Common myeloid progenitor, CD34-positive (primary cell): ENCODE data around the gene PTPRN2.
"Not testable (repeated sequence)": the region's sequence is repeated elsewhere in the genome, so short reads cannot be mapped to it uniquely, and the experiment has no call there.

Experiments used
- CTCF ChIA-PET: fragments of 350-600 bp; sonication (Branson Sonifier 250); formaldehyde crosslinking; loops from one replicate; lab custom pipeline; 2021; ENCODE audit warnings: antibody characterized with exemption; lab: Charles Lee
- POLR2A ChIA-PET: fragments of 350-600 bp; sonication (Branson Sonifier 250); formaldehyde crosslinking; loops from one replicate; lab custom pipeline; 2021; ENCODE audit warnings: antibody characterized with exemption; lab: Charles Lee
- DNase-seq, 3 donors: peaks; one replicate each; pipeline versions ENCODE4 v3.0.0 to v3.0.0-alpha.2; 2013
- H3K27ac ChIP-seq, 2 experiments: 1 replicate in 1 of 2; 2 replicates in 1 of 2; pipeline ENCODE4 v1.7.0; 2013; ENCODE audit warnings: inconsistent platforms in 2 of 2, low read length in 2 of 2, mild to moderate bottlenecking in 2 of 2, low read depth in 1 of 2, moderate library complexity in 1 of 2; ENCODE audit not compliant: severe bottlenecking in 2 of 2, insufficient read depth in 1 of 2, poor library complexity in 1 of 2
- H3K27me3 ChIP-seq, 5 experiments: replicated peaks in 2 of 5; 1 replicate in 3 of 5; 2 replicates in 2 of 5; pipeline versions ENCODE4 v1.6.1 to v1.7.0; 2013; ENCODE audit warnings: low read length in 4 of 5, mild to moderate bottlenecking in 2 of 5, moderate library complexity in 2 of 5, inconsistent platforms in 1 of 5; ENCODE audit not compliant: insufficient read depth in 5 of 5, control insufficient read depth in 4 of 5
- H3K36me3 ChIP-seq, 4 experiments: 1 replicate in 2 of 4; 2 replicates in 2 of 4; pipeline versions ENCODE4 v1.6.1 to v1.7.0; 2013; ENCODE audit warnings: low read length in 3 of 4, control low read depth in 1 of 4, mild to moderate bottlenecking in 1 of 4; ENCODE audit not compliant: control insufficient read depth in 4 of 4, insufficient read depth in 4 of 4
- H3K4me1 ChIP-seq, 4 experiments: 1 replicate in 3 of 4; 2 replicates in 1 of 4; pipeline versions ENCODE4 v1.6.1 to v1.7.1; 2013; ENCODE audit warnings: low read length in 3 of 4, mild to moderate bottlenecking in 3 of 4, control low read depth in 1 of 4, inconsistent platforms in 1 of 4, moderate library complexity in 1 of 4; ENCODE audit not compliant: control insufficient read depth in 4 of 4, insufficient read depth in 4 of 4; ENCODE audit errors: control extremely low read depth in 1 of 4
- H3K4me3 ChIP-seq, 7 experiments: 1 replicate in 4 of 7; 2 replicates in 3 of 7; pipeline versions ENCODE4 v1.5.1 to v1.7.0; 2013; ENCODE audit warnings: mild to moderate bottlenecking in 7 of 7, low read length in 6 of 7, moderate library complexity in 6 of 7, inconsistent platforms in 2 of 7, low read depth in 2 of 7, control low read depth in 1 of 7; ENCODE audit not compliant: insufficient read depth in 4 of 7, control insufficient read depth in 1 of 7; ENCODE audit errors: extremely low read depth in 1 of 7
- H3K9me3 ChIP-seq, 5 experiments: 1 replicate in 4 of 5; 2 replicates in 1 of 5; pipeline versions ENCODE4 v1.6.1 to v1.7.1; 2013; ENCODE audit warnings: low read length in 4 of 5, mild to moderate bottlenecking in 2 of 5, inconsistent platforms in 1 of 5, low read depth in 1 of 5, moderate library complexity in 1 of 5; ENCODE audit not compliant: control insufficient read depth in 4 of 5, insufficient read depth in 2 of 5; ENCODE audit errors: control extremely low read depth in 1 of 5
- WGBS: methylation state at CpG from one replicate; pipeline ENCODE4 v1.1.5; 2013; ENCODE audit not compliant: insufficient coverage; 5-methylcytosine and 5-hydroxymethylcytosine counted together

Gene PTPRN2

DNA sequence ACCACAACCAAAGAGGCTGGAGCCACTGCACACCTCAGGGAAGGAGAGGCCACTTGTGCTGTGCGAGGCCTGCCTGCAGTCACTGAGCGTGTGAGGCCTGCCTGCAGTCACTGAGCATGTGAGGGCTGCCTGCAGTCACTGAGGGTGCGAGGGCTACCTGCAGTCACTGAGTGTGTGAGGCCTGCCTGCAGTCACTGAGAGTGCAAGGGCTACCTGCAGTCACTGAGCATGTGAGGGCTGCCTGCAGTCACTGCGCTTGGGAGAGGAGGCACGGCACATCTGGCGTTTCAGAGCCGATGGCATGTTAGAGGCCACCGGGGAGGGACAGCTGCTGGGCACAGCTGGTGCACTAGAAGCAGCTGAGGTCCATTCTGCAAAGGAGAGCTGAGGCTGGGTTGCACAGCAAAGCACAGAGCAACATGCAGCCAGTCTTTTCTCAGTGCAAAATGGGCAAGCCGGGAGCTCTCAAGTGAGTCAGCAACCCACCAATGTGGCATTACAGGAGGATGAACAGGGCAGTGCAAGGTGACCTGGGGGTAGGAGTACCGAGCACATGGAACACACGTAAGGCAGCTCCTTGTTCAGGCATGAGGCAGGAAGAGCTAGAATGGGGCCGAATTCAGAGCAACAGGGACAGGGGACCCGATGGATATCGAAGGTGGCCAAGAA lies 540.1 kb downstream of the PTPRN2 start:
- no peaks in the 10 kb centered on the region for H3K36me3 ChIP-seq
- WGBS = 88% methylated on average over 14 of the region's 14 CpGs
- no peaks in the 10 kb centered on the region for H3K27me3 ChIP-seq
- H3K9me3 ChIP-seq = no peaks in the 10 kb centered on the region
- CTCF ChIA-PET = no interaction called here
- no peak for DNase-seq
- POLR2A ChIA-PET = no interaction called here
- no peaks in the 10 kb centered on the region for H3K4me1 ChIP-seq
- no peak overlapping the region for H3K27ac ChIP-seq
- H3K4me3 ChIP-seq = no peak overlapping the region

DNA sequence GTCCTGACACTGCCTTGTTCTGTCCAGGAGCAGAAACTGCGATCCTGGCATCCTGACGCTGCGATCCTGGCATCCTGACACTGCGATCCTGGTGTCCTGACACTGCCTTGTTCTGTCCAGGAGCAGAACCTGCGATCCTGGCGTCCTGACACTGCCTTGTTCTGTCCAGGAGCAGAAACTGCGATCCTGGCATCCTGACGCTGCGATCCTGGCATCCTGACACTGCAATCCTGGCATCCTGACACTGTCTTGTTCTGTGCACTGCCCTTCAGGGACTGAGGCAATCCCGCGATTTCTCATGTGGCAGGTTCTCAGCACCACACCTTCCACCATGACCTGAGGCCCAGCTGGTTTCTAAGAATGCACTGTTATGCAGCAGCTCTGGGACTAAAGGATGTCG lies 541.4 kb downstream of the PTPRN2 start:
- CTCF ChIA-PET, H3K27ac ChIP-seq, POLR2A ChIA-PET, H3K9me3 ChIP-seq, H3K27me3 ChIP-seq, H3K4me1 ChIP-seq, H3K4me3 ChIP-seq, DNase-seq, H3K36me3 ChIP-seq: not testable (repeated sequence)
- WGBS = 89% methylated on average over 12 of the region's 12 CpGs

DNA sequence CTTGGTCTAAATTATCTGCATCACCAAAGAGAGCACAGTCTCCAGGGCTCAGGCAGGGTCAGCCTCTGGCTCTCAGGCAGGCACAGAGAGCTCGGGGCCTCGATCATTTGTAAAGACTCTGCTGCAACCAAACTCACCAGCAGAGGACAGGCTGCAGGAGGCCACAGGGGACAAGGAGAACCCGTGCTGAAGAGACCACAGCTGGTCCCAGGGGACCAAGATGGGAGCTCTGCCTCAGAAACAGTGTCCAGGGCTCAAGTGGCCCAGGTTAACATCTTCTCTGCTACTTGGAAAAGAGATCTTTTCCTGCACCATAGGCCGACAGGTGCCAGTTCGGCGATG lies 543.2 kb downstream of the PTPRN2 start:
- H3K9me3 ChIP-seq = peaks cover 0 to 5% (median 2%) of the 10 kb centered on the region in 5 experiments
- H3K4me3 ChIP-seq = no peak overlapping the region
- CTCF ChIA-PET = no interaction called here
- WGBS = 78% methylated on average over 6 of the region's 6 CpGs
- H3K27me3 ChIP-seq = no peaks in the 10 kb centered on the region
- H3K27ac ChIP-seq = no peak overlapping the region
- no peaks in the 10 kb centered on the region for H3K36me3 ChIP-seq
- no peaks in the 10 kb centered on the region for H3K4me1 ChIP-seq
- DNase-seq = no peak
- POLR2A ChIA-PET = no interaction called here

DNA sequence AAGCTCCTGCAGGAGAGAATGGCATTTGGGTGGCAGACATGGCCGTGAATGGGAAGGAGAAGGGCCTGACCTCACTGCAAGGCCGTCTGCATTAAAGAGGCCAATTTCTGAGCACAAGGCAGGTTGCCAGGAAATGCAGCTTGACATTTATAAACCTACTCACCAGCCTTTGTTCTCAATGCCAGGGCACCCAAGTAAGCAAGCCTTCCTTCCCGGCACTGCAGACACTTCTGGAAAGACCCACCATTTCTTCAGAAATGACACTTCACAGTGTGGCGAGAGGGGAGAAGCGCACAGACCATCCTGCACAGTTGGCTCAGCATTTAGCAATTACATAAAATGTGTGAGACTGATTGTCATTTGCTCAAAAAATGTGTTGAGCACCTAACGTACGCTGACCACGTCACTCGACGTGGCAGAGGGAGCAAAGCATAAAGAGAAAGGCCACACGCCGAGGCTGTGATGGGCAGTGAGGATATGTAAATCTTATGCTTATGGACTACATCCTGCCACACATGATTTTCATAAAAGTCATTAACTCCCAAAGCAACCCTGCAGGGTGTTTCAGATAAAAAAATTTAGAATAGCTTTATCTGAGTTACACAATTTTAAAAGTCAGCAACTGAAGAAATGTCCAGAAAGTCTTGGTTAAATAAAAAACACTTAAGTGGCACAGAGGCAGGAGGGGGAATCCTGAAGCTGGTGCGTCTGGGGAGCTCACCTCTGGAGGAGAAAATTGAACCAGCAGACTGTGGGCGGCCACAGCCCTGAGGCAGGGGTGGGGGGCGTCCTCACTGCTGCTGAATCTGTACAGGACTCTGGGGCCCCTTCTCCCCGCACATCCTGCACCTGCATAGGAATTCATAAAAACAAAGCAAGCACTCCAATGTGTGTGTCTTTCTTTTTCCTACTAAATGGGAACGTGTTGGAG lies 543.8 kb downstream of the PTPRN2 start:
- Histone ChIP-seq H3K4me1 (no peaks in the 10 kb centered on the region), H3K27me3 (no peaks in the 10 kb centered on the region), H3K9me3 (peaks cover 2 to 11% (median 5%) of the 10 kb centered on the region in 5 experiments), H3K36me3 (no peaks in the 10 kb centered on the region), H3K4me3 (no peak overlapping the region), H3K27ac (no peak overlapping the region)
- no peak for DNase-seq
- ChIA-PET POLR2A (no interaction called here), CTCF (no interaction called here)
- 91% methylated on average over 10 of the region's 17 CpGs for WGBS

DNA sequence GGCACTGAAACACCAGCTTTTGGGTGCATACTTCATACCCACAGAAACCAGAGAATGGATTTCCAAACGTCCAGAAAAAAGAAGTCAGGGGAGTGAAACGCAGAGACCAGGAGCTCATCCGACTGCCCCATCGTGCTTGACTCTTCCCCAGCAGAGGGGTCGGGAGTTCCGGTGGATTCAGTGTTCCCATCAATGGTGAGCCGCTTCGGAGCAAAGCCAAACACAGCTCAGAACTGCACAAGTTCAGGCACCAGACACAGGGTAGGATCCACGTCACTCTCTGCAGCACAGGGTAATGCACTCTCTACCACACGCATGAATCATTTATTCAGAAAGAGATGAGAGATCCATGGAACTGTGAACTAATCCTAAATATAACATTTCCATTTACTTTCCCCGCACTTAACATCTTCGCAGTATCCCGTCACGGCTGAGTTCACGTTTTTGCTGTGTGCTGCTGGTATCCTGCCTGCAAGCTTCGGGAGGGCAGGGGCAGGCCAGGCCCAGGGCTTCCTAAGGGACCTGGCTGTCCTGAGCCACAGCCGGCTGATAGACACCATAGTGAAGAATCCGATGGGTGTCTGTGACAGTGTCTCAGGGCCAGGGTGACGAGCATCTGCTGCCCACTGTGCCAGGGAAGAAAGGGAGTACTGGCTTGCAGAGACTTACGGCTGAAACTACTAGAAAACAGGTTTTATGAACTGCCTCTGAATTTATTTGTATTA lies 545.3 kb downstream of the PTPRN2 start:
- CTCF ChIA-PET = no interaction called here
- Histone ChIP-seq H3K36me3 (no peaks in the 10 kb centered on the region), H3K4me3 (no peak overlapping the region), H3K9me3 (peaks cover 2 to 13% (median 5%) of the 10 kb centered on the region in 5 experiments), H3K4me1 (no peaks in the 10 kb centered on the region), H3K27me3 (no peaks in the 10 kb centered on the region), H3K27ac (no peak overlapping the region)
- POLR2A ChIA-PET = no interaction called here
- WGBS = 93% methylated on average over 19 of the region's 20 CpGs
- DNase-seq = no peak

DNA sequence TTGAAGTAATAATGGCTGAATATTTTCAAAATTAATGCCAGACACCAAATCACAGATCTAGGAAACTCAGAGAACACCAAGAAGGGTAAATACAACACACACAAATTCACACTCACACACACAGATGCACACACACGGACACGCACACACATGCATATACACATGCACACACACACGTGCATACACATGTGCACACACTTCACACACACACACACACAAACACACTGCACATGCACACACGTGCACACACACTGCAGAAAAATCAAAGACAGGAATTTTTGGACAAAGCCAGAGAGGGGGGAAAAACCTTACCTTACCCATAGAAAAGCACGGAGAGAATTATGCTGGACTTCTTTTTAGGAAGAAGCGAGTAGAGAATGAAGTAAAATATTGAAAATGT lies 547.4 kb downstream of the PTPRN2 start:
- H3K4me1 ChIP-seq = no peaks in the 10 kb centered on the region
- no peaks in the 10 kb centered on the region for H3K27me3 ChIP-seq
- no peak overlapping the region for H3K4me3 ChIP-seq
- no peak overlapping the region for H3K27ac ChIP-seq
- POLR2A ChIA-PET = no interaction called here
- CTCF ChIA-PET = no interaction called here
- WGBS = 94% methylated on average over 3 of the region's 6 CpGs
- H3K9me3 ChIP-seq = peaks cover 2 to 13% (median 5%) of the 10 kb centered on the region in 5 experiments
- H3K36me3 ChIP-seq = no peaks in the 10 kb centered on the region
- no peak for DNase-seq

DNA sequence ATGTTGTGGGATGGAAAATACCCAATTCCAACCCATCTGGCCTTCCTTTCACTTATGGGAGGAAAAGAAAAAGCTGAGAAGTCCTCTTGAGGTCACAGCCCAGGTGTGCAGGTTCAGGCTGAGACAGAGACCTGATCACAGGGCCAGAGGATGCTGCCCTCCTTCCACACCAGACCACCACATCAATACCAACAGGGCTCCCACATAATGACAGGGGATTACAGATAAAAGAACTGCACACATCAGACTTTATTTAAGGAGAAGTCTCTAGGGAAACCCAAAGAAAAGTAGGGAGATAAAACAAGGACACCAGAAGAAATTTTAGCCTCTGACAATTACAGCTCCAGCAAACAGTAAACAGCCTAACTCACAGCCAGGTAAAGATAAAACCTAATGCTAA lies 548.4 kb downstream of the PTPRN2 start:
- Histone ChIP-seq H3K4me3 (no peak overlapping the region), H3K4me1 (no peaks in the 10 kb centered on the region), H3K9me3 (peaks cover 2 to 19% (median 6%) of the 10 kb centered on the region in 5 experiments), H3K27me3 (no peaks in the 10 kb centered on the region), H3K36me3 (no peaks in the 10 kb centered on the region), H3K27ac (no peak overlapping the region)
- ChIA-PET POLR2A (no interaction called here), CTCF (no interaction called here)
- no peak for DNase-seq
